ENCODE measurements around the gene SPATA24.
"Not testable (repeated sequence)": the region's sequence is repeated elsewhere in the genome, so short reads cannot be mapped to it uniquely, and the experiment has no call there.

SPATA24 gene, protein sequence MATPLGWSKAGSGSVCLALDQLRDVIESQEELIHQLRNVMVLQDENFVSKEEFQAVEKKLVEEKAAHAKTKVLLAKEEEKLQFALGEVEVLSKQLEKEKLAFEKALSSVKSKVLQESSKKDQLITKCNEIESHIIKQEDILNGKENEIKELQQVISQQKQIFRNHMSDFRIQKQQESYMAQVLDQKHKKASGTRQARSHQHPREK

DNA sequence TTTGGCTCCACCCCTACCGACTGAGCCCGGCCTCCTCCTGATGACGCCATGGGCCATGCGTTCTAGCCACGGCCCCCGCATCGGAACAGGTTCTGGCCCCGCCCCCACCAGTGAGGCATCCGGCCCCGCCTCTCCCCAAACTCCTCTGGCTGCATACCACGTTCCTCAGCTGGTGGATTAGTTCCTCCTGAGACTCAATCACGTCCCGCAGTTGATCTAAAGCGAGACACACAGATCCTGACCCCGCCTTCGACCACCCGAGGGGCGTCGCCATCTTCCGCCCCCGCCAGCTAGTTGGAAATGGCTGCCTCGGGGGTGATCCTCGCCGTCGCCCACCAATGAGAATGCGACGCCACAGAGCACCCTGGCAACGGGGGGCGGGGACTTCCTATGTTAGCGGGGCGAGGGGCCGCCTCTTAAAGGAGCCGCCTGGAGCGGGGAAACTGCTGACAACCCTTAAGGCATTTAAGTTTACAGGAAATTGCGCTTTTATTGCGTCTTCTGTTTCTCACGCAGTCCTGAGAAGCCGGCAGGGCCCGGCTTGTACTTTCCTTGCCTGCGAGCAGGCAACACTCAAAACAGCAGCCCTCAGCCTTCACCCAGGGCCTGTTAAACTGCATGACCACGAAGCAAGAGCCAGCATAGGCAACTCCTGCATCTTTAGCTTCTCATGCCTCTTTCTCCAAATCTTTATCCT, at the start of gene SPATA24:
Gene SPATA24 (minus strand): TSS at position 303 of the 697 bp plus-strand sequence. CDS start 29 bp downstream, at position 274.
- peak; percentile 70 for FAIRE-seq

DNA sequence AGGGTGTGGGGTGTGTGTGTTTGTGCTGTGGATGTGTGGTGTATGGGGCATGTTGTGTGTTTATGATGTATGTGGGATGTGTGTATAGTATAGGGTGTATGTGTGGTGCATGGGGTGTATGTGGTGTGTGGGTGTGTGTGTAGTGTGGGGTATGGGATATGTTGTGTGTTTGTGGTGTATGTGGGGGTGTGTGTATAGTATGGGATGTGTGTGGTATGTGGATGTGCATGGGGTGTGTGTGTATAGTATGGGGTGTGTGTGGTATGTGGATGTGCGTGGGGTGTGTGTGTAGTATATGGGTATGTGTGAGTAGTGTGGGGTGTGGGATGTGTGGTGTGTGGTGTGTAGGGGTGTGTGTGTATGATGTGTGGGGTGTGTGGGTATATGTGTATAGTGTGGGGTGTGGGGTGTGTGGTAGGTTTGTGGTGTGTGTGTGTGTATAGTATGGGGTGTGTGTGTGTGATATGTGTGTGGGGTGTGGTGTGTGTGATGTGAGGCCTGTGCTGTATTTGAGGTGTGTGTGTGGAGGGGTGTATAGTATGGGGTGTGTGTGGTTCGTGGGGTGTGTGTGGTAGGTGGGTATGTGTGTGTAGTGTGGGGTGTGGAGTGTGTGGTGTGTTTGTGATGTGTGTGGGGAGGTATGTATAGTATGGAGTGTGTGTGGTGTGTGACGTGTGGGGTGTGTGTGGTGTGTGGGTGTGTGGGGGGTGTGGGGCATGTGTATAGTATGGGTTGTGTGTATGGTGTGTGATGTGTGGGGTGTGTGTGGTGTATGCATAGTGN, 48.2 kb upstream of the SPATA24 start:
- FAIRE-seq, result no peak

DNA sequence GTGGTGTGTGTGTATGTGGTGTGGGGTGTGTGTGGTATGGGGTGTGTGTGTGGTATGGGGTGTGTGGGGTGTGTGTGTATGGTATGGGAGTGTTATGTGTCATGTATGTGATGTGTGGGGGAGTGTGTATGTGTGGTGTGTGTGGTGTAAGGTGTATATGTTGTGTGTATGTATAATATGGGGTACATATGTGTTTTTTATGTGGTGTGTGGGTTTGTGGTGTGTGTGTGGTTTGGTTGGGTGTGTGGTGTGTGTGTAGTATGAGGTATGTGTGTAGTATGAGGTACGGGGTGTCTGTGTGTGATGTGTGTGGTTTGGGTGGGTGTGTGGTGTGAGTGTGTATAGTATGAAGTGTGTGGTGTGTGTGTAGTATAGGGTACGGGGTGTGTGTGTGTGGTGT, 47.3 kb upstream of the SPATA24 start:
- FAIRE-seq, result no peak

DNA sequence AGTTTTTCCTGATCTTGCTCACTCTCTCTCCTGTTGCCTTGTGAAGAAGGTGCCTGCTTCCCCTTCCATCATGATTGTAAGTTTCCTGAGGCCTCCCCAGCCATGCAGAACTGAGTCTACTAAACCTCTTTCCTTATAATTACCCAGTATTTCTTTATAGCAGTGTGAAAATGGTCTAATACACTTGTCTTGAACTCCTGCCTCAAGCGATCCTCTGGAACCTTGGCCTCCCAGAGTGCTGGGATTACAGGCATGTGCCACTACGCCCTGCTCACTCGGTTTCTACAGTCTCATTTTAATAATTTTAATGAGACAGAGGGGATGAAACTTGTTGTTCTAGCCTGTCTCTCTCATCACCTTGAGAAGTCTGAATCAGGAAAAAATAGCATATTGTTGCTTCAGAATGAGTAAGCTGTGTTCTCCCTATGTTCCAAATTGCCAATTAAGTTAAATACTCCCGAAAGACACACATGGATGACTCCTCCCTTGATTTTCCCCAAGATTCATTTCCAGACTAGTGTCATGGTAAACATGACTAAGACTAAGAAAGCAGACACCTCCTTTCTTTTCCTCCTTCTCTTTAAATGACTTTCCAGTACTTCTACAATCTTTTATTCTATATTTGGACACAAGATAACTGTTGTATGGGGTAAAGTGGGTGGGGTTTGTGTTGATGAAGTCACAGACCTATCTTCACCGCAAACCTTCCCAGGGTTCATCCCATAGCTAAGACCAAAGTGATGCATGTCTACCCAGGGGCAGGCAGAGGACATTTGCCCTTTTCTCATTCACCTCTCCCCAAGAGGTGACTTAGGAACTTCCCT, 43.3 kb upstream of the SPATA24 start:
- FAIRE-seq, result no peak

DNA sequence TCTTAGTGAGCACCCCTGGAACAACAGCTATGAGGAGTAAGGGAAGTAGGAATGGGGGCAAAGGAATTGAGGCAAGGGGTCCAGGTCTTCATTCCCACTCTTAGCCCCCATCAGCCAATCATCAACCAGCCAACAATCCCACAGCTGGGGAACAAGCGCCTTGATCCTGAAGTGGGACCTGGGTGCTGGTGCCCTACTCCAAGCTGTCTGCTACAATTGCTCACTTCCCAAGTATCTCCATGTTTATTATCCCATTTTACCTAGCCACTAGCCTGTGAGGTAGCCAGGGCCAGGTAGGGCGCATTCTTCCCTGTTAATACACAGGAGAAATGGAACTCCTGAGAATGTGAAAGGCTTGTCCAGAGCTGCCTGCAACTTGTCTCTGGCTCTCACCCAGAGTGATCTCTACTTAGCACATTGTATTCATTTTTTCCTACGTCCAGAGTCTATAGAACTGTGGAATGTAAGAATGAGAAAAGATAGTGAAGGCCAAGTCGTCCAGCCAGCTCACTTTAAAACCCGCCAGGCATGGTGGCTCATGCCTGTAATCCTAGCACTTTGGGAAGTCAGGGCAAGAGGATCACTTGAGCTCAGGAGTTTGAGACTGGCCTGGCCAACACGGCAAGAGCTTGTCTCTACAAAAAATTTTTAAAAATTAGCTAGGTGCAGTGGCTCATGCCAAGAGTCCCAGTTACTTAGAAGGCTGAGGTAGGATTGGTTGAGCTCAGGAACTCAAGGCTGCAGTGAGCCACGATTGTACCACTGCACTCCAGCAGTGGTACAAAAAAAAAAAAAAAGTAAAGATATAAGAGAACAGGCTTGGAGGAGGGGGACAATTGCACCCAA, 41.7 kb upstream of the SPATA24 start:
- FAIRE-seq, result no peak

DNA sequence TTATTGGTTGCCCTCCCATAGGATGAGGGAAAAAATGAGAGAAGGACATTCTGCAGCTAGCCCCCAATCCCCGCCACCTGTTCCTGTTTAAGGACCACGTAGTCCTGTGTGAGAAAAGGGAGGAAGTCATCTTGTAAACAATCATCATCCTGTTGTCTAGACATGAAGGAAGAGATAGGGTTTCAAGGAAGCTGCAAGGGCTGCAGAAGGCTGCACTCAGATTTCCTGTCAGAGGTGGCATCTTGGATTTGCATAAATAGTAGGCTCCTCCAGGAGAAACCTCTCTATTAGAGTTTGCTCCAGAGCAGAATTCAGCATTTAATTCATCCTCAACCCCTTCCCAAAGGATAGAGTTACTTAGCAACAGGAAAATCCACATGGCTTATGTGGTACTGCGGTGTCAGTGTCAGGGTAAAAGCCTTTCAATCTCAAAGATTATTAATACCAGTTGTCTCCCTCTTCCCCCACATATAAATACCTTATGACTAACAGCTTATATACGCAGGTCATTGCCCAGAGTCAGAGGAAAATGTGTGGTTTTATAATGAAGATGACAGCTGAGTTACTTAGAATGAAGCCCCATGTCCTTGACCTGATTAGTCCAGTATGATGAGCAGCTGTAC, 40.1 kb upstream of the SPATA24 start:
- FAIRE-seq, result no peak

DNA sequence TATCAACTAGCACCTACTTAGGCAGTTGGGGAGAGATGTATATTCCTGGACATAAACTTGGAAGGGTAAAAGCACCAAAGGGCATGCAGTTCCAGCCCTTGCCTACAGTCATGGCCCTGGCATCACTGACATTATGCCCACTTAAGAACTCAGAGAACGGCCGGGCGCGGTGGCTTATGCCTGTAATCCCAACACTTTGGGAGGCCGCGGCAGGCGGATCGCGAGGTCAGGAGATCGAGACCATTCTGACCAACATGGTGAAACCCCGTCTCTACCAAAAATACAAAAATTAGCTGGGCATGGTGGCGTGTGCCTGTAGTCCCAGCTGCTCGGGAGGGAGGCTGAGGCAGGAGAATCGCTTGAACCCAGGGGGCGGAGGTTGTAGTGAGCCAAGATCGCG, 36.5 kb upstream of the SPATA24 start:
- not testable (repeated sequence) for FAIRE-seq

DNA sequence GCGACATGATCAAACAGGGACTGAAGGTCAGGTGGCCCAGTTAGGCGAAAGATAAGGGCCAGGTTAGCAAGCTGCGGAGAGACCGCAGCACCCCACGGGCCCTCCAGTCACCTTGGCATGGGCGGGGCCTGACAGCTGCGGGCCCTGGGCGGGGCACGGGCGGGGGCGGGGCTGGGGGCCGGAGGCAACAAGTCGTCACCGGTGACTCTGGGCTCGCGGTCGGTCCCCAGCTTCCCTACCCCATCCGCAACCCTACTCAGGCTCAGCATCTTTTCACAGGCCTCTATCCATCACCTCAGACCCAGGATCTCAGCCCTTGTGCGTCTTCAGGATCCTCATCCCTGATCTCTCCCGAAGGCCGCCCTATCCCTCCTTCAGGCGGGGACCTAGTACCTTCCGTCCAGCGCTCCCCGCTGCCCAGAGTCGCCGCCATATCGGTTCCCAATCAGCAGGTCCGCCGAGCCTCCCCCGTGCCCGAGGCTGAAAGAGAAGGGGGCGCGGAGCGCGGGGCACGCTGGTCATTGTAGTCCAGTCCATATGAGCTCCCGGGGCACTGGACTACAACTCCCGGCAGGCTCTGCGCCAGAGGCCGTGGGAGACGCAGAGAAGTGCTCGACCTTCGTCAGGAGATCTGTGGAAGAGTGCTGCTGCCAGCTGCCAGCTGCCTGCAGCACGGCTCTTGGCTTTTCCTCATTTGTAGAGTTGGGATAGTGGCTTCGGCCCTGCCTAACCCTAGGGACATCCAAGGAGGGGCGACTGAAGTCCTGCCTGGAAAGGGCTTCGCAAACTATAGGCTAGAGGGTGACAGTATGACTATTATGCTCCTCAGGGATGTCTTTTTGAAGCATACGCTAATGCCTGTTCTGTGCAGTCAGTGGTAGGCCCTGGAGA, 35.4 kb upstream of the SPATA24 start, which contains the start of gene DNAJC18:
Gene DNAJC18 (minus strand): TSS at position 513 of the 891 bp plus-strand sequence. CDS start 80 bp downstream, at position 433.
- no peak for FAIRE-seq

DNA sequence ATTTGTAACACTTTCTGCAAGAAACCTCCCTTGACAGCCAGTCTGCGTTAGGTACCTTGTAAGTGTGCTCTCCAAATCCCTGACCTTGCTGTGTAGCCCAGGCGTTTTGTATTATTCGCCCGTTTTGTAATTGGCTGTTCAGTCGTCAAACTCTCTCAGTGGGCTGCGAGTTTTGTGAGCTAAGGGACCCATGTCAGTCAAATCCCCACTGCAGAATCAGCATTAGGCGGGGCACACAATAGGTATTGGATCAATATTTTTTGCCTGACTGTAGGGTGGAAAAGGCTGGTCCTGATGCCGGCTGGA, 34.8 kb upstream of the SPATA24 start:
- no peak for FAIRE-seq

DNA sequence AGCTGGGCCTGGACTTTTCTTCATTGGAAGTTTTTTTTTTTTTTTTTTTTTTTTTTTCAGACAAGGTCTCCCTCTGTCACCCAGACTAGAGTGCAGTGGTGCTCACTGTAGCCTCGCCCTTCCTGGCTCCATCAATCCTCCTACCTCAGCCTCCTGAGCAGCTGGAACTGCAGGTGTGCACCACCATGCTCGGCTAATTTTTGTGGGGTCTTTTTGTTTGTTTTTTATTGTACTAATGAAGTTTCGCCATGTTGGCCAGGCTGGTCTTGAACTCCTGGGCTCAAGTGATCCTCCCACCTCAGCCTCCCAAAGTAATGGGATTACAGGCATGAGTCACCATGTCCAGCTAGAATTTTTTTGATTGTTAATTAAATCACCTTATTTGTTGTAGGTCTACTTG, 31.8 kb upstream of the SPATA24 start:
- no peak for FAIRE-seq

DNA sequence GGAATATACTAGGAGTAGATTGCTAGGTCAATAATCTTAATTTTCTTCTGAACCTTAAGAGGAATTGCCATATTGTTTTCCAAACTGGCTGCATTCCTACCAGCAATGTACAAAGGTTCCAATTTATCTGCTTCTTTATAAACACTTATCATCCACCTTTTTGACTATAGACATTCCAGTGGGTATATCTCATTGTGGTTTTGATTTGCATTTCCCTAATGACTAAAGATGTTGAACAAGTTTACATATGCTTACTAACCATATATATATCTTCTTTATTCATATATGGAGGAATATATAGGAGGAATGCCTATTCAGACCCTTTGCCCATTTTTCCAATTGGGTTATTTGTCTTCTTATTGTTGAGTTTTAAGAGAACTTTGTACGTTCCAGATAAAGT, 27.8 kb upstream of the SPATA24 start:
- FAIRE-seq, result no peak

DNA sequence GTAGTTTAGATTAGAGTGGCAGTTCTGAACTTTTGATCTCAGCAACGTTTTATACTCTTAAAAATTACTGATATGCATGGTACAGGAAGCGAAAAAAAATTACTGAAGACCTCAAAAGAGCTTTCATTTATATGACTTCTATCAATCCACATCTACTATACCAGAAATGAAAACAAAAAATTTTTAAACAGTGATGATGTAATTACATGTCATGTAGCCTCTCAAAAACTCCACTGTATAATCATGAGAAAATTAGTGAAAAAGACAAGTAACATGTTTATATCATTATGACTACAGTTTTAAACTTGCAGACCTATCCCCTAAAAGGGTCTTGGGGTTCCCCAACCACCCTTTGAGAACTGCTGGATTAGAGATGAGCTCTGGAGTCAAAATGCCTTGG, 26.1 kb upstream of the SPATA24 start:
- no peak for FAIRE-seq

DNA sequence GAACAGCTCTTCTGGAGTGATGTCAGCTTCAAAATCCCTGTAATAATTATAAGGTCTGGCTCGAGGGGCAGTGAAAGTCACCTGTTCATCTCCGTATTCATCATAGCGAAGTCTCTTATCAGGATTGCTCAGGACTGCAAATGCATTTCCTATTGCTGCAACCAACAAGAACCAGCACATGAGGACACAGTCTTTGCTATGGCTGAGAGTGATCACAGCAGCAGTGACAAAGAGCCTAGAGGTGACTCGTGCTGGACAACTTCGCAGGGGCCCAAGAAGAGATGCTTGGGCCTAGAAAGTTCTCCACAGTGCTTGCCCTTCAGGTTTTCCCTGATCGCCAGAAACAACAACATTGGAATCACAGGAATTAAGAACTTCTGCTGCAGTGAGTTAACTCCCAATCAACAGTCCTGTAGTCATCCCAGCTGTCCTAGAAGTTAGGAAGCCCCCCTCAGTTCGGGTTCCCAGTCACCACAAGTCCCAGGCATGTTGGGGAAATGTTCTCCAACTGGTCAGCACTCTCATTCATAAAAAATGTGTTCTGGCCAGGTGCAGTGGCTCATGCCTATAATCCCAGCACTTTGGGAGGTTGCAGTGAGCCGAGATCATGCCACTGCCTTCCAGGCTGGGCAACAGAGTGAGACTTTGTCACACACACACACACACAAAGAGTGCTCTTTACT, 22.5 kb upstream of the SPATA24 start:
- no peak for FAIRE-seq

DNA sequence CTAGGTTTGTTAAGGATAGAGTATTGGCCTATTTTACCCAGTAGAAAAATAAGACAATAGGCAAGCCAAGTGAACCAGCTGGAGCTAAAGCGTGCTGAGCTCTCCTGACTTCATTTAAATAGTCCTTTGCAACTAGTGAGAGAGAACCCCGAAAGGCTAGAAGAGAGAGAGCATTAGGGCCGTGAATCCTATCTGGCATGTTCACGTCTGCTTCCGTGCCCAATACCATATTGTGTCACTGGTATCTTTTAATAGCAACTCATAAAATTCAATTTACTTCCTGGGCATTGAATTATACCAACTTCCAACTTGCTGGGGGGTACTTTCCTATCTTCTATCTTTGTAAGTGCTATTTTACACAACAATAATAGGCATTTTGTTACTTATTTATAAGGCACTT, 21.6 kb upstream of the SPATA24 start:
- no peak for FAIRE-seq

DNA sequence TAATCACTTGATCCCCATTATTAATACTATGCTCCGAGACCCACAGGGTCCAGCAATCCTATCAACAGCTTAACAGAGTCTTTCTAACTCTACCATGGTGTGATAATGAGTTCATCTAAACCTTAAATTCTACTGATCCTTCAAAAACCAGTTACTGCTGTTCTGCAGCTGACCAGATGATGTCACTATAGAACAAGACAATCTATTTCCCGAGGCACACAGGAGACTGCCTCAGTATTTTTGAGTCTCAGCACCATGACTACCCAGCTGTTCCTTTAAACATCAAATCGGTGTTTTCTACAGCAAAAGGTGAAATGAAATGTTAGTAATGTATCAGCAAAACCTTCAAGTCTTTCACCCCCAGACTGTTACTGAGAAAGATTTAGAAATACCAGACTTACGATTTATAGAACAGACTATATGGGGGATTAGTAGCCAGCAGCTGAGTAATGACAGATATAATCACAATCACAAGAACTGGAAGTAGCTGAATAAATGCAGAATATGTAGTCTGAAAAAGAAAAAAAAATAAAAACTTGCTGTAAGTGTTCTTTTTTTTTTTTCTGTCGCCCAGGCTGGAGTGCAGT, 18.5 kb upstream of the SPATA24 start:
- peak; percentile 79 for FAIRE-seq

DNA sequence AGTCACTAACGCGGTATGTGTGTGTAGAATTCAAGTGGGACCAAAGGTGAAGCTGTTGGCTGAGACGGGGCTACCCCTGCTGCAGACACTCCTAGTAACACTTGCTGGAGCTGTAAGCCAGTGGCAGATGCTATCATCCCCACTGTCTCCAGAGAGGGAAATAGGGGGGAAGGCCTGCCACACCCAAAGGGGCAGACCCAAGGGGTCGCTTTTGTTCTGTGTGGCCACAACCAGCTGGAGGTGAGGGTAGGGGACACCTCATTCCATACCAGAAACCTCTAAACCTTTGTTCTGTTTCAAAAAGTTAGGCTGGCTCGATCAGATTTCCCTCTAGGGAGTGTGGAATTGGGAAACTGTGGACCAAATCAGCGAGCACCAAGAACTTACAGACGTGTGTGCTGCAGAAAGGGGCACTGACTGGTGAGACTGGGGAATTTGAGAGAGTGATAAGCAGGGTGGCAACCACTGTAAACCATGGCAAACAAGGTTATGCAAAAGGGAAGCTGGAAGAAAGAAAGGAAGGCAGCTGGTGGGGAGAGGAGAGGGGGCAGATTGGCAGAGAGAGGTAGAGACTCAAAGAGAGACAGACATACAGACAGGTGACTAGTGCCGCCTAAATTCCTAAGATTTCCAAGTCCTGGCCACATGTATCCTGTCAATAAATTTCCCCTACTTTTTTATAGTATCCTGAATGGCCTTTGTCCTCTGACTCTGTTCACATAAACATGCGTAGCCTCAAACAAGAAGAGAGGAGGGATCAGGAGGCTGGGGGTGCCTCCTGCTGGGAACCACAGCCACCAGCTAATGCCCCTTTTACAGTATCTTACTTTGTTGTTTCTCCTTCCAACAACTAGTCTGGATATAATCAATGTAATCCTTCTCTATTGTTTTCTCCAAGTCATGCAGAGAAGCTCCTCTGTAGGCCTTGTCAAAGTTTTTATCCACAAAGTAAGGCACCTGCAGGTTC, 15.6 kb upstream of the SPATA24 start:
- no peak for FAIRE-seq

DNA sequence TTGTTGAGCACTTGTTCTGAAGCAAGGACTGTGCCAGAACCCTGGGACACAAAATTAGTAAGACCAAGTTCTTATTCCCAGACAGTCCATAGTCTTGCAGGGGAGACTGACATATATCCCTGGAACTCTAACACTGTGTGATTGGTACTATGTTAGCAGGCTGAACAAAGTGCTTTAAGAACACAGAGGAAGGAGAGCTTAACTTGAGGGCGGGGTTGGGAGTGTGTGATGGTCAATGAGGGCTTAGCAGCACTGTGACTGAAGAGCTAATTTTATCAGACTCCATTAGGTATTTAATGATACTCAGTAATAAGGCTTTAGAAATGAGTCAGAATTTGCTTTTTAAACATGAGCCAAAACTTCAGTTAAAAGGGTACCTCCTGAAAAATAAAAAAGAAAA, 14.9 kb upstream of the SPATA24 start:
- no peak for FAIRE-seq

DNA sequence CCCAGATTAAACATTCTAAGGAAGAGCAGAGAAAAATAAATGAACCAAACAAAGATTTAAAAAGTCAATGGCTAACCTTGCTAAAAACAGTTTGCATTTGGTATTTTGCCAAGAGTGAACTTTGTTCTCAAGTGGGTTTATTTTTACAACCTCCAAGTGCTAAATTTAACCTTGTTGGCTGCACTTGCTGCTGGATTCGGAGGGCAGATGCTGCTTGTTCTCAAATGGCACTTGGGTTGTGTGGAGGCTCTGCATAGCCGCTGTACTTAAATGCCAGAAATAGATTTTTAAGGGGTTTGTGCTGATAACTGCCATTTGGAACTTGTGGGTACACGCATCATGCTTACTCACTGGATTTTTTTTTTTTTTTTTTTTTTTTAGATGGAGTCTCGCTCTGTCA, 13.3 kb upstream of the SPATA24 start:
- no peak for FAIRE-seq
